Erythroblast (primary cell): ENCODE measurements around the gene CDH18.

Source experiments
- GATA1 ChIP-seq: IDR thresholded peaks from 2 replicates; pipeline ENCODE4 v1.6.1; 2011; ENCODE audit warnings: low read depth, mild to moderate bottlenecking, control low read depth, low read length, moderate library complexity
- POLR2A ChIP-seq: IDR thresholded peaks from 2 replicates; pipeline ENCODE4 v1.6.1; 2011; ENCODE audit warnings: mild to moderate bottlenecking, low read length

DNA sequence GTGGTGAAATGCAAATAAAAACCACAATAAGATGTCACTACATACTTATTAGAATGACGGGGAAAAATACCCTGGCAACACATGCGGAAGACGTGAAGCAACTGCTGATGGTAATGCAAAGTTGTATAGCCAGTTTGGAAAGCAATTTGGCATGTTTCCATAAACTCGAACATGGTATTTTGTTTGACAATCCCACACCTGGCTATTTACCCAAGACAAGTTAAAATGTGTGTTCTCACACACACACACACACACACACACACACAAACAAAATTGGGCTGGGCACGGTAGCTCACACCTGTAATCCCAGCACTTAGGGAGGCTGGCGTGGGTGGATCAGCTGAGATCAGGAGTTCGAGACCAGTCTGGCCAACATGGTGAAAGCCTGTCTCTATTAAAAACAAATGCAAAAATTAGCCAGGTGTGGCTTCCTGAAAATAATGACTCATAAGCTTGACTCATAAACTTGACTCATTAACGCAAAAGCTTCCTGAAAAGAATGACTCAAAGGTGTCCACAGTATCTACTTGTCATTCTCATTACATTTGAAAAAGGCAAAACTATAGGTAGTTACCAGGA lies 456.5 kb downstream of the CDH18 start:
- TF ChIP-seq POLR2A (no peak), GATA1 (no peak)
